Spleen (tissue), 11 donors: ENCODE results near the gene DCAKD. TPM values are rescaled to one million over a fixed set of nuclear protein-coding genes. Genes with fewer than 3 reads are reported as not detected.

Experiments used
- DNase-seq: peaks from one replicate; pipeline ENCODE4 v3.0.0-alpha.2; 2020
- H3K27ac ChIP-seq, 8 donors: fragments of 200-600 bp; sonication (generic) in 7 of 8; 1 replicate in 4 of 8; 2 replicates in 4 of 8; pipeline versions ENCODE4 v1.5.0 to v1.8.0; 2016 to 2021; ENCODE audit warnings: inconsistent platforms in 4 of 8, mild to moderate bottlenecking in 4 of 8, moderate library complexity in 1 of 8
- H3K27me3 ChIP-seq, 7 donors: fragments of 200-600 bp; sonication (generic) in 6 of 7; replicated peaks in 1 of 7; 1 replicate in 4 of 7; 2 replicates in 3 of 7; pipeline versions ENCODE4 v1.5.0 to v1.8.0; 2016 to 2021; ENCODE audit warnings: inconsistent platforms in 3 of 7, mild to moderate bottlenecking in 1 of 7
- H3K36me3 ChIP-seq, 6 donors: fragments of 200-600 bp; sonication (generic) in 5 of 6; 1 replicate in 4 of 6; 2 replicates in 2 of 6; pipeline versions ENCODE4 v1.5.0 to v1.8.0; 2016 to 2021; ENCODE audit warnings: inconsistent platforms in 2 of 6
- H3K4me1 ChIP-seq, 6 donors: fragments of 200-600 bp; sonication (generic) in 5 of 6; 1 replicate in 3 of 6; 2 replicates in 3 of 6; pipeline versions ENCODE4 v1.5.0 to v1.8.0; 2016 to 2021; ENCODE audit warnings: inconsistent platforms in 3 of 6
- H3K4me3 ChIP-seq, 8 donors: fragments of 200-600 bp; sonication (generic) in 7 of 8; 1 replicate in 4 of 8; 2 replicates in 4 of 8; pipeline versions ENCODE4 v1.5.0 to v1.8.0; 2016 to 2021; ENCODE audit warnings: inconsistent platforms in 4 of 8, mild to moderate bottlenecking in 4 of 8, moderate library complexity in 2 of 8
- H3K9me3 ChIP-seq, 8 donors: fragments of 200-600 bp; sonication (generic) in 7 of 8; 1 replicate in 4 of 8; 2 replicates in 4 of 8; pipeline versions ENCODE4 v1.5.0 to v1.8.0; 2016 to 2021; ENCODE audit warnings: inconsistent platforms in 4 of 8
- POLR2A ChIP-seq, 3 donors: fragments of 450-650 bp; IDR thresholded peaks; one replicate each; pipeline ENCODE4 v1.5.1; 2017; ENCODE audit warnings: antibody characterized with exemption in 3 of 3, mild to moderate bottlenecking in 1 of 3
- POLR2AphosphoS5 ChIP-seq, 3 donors: sonication (generic); formaldehyde crosslinking; IDR thresholded peaks; one replicate each; pipeline ENCODE4 v1.5.1; 2017; ENCODE audit warnings: antibody characterized with exemption in 3 of 3
- WGBS, 5 donors: extraction: QIAGEN DNeasy Blood & Tissue Kit in 3 of 5; methylation state at CpG; one replicate each; pipeline versions ENCODE4 v1.1.5 to v1.1.7; 2013 to 2018; 5-methylcytosine and 5-hydroxymethylcytosine counted together
- intact Hi-C: fragments of 100-400 bp; cut with DNase I; formaldehyde crosslinking; loops from one replicate; pipeline ENCODE4 v1.15.0; 2023; ENCODE audit warnings: low total_unique reads
- polyA plus RNA-seq, 3 donors: library from polyadenylated mRNA; stranded (reverse); fragments of 200-250 nt; gene quantifications; one replicate each; pipeline ENCODE4 v1.2.1, GENCODE V29; 2013
- total RNA-seq, 7 donors: library from RNA; depleted of rRNA in 3 of 7; stranded (reverse); fragments of >200 nt in 3 of 7; fragmentation: NEBNext Ultra II Directional in 4 of 7; extraction: Animal tissue kit (Norgen Biotek cat#: 25700) in 4 of 7; gene quantifications; one replicate each; pipeline versions ENCODE4 v1.1.0 to v1.2.1, GENCODE V29; 2016 to 2021
- TF ChIP-seq, protein P1 (sequence below), 11 experiments: fragments of 200-600 bp in 7 of 11; fragments of 450-650 bp in 4 of 11; sonication (generic) in 4 of 11; IDR thresholded peaks in 8 of 11; conservative IDR thresholded peaks in 3 of 11; 1 replicate in 7 of 11; 2 replicates in 4 of 11; pipeline versions ENCODE4 v1.4.0 to v1.8.0; 2016 to 2021; ENCODE audit warnings: antibody characterized with exemption in 11 of 11, inconsistent platforms in 4 of 11, mild to moderate bottlenecking in 1 of 11
- donor health status: healthy with polysubstance abuse.
- donor health status: DM: no; HTN: no; CAD: no; lungs with moderate emphysema.
- donor health status: DM: no; HTN: no; CAD: no.
- donor health status: Bipolar disorder and iron deficiency.
- donor health status: healthy.
- donor health status: DM: no; HTN: no; CAD: no.
- donor health status: DM: yes; HTN: yes; CAD: no.

The DCAKD gene
- total and polyA plus RNA-seq, 10 donors: 7.2 to 23.7 (median 19.3) TPM

DNA sequence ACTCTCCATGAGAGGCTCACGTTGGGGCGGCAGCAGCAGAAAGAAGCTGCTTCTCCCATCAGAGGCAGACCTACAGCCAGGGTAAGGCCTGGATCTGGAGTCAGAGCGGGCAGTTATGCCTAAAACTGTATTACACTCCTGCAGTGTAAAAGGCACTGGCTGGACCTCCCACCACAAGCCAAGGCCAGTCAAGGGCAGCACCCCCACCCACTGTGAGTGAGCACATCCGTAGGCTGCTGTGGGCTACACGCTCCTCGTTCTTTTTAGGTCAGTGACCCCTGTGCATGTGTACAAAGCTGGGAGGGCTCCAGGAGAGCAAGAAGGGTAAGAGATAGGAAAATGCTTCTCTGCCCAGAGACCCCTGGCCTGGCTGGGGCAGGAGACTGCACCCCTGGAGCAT is 20.7 kb downstream of the DCAKD start:
- intact Hi-C loops: no loop called here
- H3K4me3 ChIP-seq: no peak overlapping the region
- H3K27me3 ChIP-seq: no peaks in the 10 kb centered on the region
- H3K27ac ChIP-seq: no peak overlapping the region
- H3K9me3 ChIP-seq: no peaks in the 10 kb centered on the region
- H3K4me1 ChIP-seq: peaks cover 0 to 19% (median 4%) of the 10 kb centered on the region in 6 donors
- DNase-seq: no peak
- TF ChIP-seq POLR2A (IDR thresholded peaks at IDR 0.05): no peak
- TF ChIP-seq, protein P1, sequence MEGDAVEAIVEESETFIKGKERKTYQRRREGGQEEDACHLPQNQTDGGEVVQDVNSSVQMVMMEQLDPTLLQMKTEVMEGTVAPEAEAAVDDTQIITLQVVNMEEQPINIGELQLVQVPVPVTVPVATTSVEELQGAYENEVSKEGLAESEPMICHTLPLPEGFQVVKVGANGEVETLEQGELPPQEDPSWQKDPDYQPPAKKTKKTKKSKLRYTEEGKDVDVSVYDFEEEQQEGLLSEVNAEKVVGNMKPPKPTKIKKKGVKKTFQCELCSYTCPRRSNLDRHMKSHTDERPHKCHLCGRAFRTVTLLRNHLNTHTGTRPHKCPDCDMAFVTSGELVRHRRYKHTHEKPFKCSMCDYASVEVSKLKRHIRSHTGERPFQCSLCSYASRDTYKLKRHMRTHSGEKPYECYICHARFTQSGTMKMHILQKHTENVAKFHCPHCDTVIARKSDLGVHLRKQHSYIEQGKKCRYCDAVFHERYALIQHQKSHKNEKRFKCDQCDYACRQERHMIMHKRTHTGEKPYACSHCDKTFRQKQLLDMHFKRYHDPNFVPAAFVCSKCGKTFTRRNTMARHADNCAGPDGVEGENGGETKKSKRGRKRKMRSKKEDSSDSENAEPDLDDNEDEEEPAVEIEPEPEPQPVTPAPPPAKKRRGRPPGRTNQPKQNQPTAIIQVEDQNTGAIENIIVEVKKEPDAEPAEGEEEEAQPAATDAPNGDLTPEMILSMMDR (IDR thresholded peaks at IDR 0.05 in 8 of 11, conservative IDR thresholded peaks at IDR 0.05 in 3 of 11): no peak
- TF ChIP-seq POLR2AphosphoS5 (IDR thresholded peaks at IDR 0.05): no peak
- 68 to 85% (median 81%) methylated on average over 5 to 6 of the region's 6 CpGs for WGBS, 5 donors
- H3K36me3 ChIP-seq: peaks cover 0 to 89% (median 45%) of the 10 kb centered on the region in 6 donors

DNA sequence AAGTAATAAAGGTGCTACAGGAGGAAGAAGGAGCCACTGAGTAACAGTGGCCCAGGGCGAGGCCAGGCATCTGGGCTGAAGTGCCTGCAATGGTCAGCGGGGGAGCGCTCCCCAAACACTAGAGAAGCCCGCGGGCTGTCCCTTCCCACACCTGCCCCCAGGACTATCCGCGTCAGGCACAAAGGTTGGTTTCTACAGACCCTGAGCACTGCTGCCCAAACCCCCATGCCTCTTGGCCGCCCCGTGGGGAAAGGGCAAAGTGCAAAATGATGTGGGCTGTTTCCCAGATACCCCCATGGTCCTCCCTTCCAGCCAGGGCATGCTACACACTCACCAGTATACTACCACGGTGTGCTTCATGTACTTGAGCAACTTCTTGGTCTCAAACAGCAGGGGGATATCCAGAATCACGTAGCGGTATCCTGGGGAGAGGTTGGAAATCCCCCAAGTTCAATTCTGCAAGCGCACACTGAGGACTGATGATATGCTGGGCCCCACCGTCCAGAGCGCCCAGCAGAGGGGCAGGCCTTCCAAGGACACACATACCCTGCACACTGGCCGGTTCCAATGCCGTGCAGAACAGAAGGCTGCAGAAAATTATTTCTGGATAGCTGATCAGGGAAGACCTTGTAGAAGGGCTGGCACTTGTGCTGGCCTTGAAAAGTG is 21.5 kb downstream of the DCAKD start:
- WGBS, 5 donors: 77 to 90% (median 85%) methylated on average over 15 to 17 of the region's 17 CpGs
- TF ChIP-seq POLR2AphosphoS5 (IDR thresholded peaks at IDR 0.05) (no peak), POLR2A (IDR thresholded peaks at IDR 0.05) (no peak)
- TF ChIP-seq, protein P1 (IDR thresholded peaks at IDR 0.05 in 8 of 11, conservative IDR thresholded peaks at IDR 0.05 in 3 of 11): no peak
- Histone ChIP-seq H3K9me3 (no peaks in the 10 kb centered on the region), H3K4me3 (no peak overlapping the region), H3K27ac (no peak overlapping the region), H3K27me3 (no peaks in the 10 kb centered on the region), H3K4me1 (peaks cover 0 to 19% (median 4%) of the 10 kb centered on the region in 6 donors), H3K36me3 (peaks cover 0 to 81% (median 45%) of the 10 kb centered on the region in 6 donors)
- intact Hi-C loops: no loop called here
- DNase-seq: no peak

DNA sequence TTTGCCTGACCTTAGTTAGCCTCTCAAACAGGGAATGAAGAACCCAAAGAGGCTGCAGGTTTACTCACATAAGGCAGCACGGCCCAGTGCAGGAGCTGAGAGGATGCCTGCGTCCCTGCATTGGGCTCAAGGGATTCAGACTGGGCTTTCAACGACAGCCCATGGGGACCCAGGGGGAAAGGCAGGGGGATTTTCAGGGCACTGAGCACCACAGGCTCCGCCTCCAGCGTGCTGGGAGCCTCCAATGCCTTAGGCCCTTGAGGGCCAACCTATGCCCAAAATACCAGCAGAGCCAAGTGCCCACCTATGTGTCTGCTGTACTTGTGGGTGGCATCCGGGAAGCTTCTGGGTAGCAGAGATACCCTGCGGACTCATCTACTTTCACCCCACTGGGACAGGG is 22.3 kb downstream of the DCAKD start:
- Histone ChIP-seq H3K4me3 (no peak overlapping the region), H3K36me3 (peaks cover 0 to 79% (median 41%) of the 10 kb centered on the region in 6 donors), H3K9me3 (no peaks in the 10 kb centered on the region), H3K27me3 (no peaks in the 10 kb centered on the region), H3K4me1 (peaks cover 0 to 19% (median 4%) of the 10 kb centered on the region in 6 donors), H3K27ac (no peak overlapping the region)
- 81 to 95% (median 90%) methylated on average over 3 to 7 of the region's 7 CpGs for WGBS, 5 donors
- no peak for DNase-seq
- intact Hi-C loops: no loop called here
- TF ChIP-seq POLR2A (IDR thresholded peaks at IDR 0.05) (no peak), POLR2AphosphoS5 (IDR thresholded peaks at IDR 0.05) (no peak)
- TF ChIP-seq, protein P1 (IDR thresholded peaks at IDR 0.05 in 8 of 11, conservative IDR thresholded peaks at IDR 0.05 in 3 of 11): no peak

DNA sequence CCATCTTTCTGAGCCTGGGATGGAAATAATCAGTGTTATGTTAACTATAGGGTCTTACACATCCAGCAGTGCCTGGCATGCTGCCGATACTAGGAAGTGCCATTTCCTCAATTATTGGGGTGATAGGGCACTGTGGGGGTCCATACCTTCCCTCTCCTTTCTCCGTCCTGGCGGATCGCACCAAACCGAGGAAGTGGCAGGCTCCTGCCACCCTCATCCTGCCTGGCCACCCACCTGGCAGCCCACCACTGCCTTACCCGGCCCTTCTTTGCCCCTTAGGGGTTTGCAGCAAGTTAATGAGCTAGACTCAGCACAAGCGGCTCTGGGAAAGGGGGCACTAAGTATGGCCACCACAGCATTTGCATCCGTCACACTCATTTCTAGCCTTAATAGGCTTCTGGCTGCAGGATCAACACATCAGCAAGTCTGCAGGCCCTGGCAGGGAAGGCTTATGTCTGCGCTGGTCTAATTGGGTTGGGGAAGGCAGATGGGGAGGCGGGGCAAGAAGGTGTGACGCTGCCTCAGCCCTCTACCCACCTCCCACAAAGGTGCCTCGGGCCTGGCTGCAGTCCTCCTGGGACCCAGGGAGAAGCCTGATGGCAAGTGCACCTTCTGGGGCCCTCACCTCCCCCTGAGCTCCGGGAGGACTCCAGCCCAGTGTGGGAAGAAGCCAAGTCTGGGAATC is 28.6 kb downstream of the DCAKD start:
- H3K4me1 ChIP-seq: peaks cover 14 to 48% (median 38%) of the 10 kb centered on the region in 6 donors
- peaks cover 0 to 45% (median 32%) of the 10 kb centered on the region in 7 donors for H3K27me3 ChIP-seq
- H3K4me3 ChIP-seq: no peak overlapping the region
- H3K36me3 ChIP-seq: peaks cover 0 to 26% (median 0%) of the 10 kb centered on the region in 6 donors
- no peaks in the 10 kb centered on the region for H3K9me3 ChIP-seq
- DNase-seq: no peak
- TF ChIP-seq, protein P1 (IDR thresholded peaks at IDR 0.05 in 8 of 11, conservative IDR thresholded peaks at IDR 0.05 in 3 of 11): no peak
- TF ChIP-seq POLR2AphosphoS5 (IDR thresholded peaks at IDR 0.05): no peak
- TF ChIP-seq POLR2A (IDR thresholded peaks at IDR 0.05): no peak
- no peak overlapping the region for H3K27ac ChIP-seq
- intact Hi-C loops: loop anchor here (5.0 kb wide), 2 partner anchors 100 to 245 kb away; no protein-coding TSS in a partner anchor
- WGBS, 5 donors: 73 to 86% (median 80%) methylated on average over 11 to 13 of the region's 13 CpGs
